ENCODE data around the gene CACNA2D4.

CACNA2D4 gene

GRCh38 chr12:1872001-1872400 lies 46.5 kb downstream of the CACNA2D4 start:
- H3K36me3 ChIP-seq (replicated peaks; ENCODE audit: low read depth, low read length): no peaks in the 10 kb centered on the region
- no peak overlapping the region for H3K4me3 ChIP-seq (ENCODE audit: low read length)
- no peaks in the 10 kb centered on the region for H4K20me1 ChIP-seq (ENCODE audit: insufficient read depth, low read length)
- H3K79me2 ChIP-seq (ENCODE audit: low read length): no peaks in the 10 kb centered on the region
- H3K4me1 ChIP-seq (ENCODE audit: low read length): peaks cover 13% of the 10 kb centered on the region
- no peak overlapping the region for H3K9ac ChIP-seq (ENCODE audit: low read length)
- TF ChIP-seq EZH2phosphoT487 (IDR thresholded peaks at IDR 0.05; ENCODE audit: low read depth) (no peak), CTCF (IDR thresholded peaks at IDR 0.05; ENCODE audit: low read depth, low read length) (no peak)
- H2AFZ ChIP-seq (ENCODE audit: low read depth, low read length): no peak overlapping the region
- H3K27me3 ChIP-seq (ENCODE audit: low read depth, low read length): peaks cover 28% of the 10 kb centered on the region
- H3K4me2 ChIP-seq (ENCODE audit: low read length): no peak overlapping the region
- no peaks in the 10 kb centered on the region for H3K9me3 ChIP-seq (ENCODE audit: insufficient read depth, low read length)
- no peak overlapping the region for H3K27ac ChIP-seq (ENCODE audit: low read length)

GRCh38 chr12:1870998-1871917 lies 47.2 kb downstream of the CACNA2D4 start:
- Histone ChIP-seq H3K4me3 (ENCODE audit: low read length) (no peak overlapping the region), H3K36me3 (replicated peaks; ENCODE audit: low read depth, low read length) (no peaks in the 10 kb centered on the region), H3K4me1 (ENCODE audit: low read length) (peaks cover 8% of the 10 kb centered on the region), H4K20me1 (ENCODE audit: insufficient read depth, low read length) (no peaks in the 10 kb centered on the region), H3K27me3 (ENCODE audit: low read depth, low read length) (peaks cover 24% of the 10 kb centered on the region), H2AFZ (ENCODE audit: low read depth, low read length) (no peak overlapping the region), H3K27ac (ENCODE audit: low read length) (no peak overlapping the region), H3K9ac (ENCODE audit: low read length) (no peak overlapping the region), H3K79me2 (ENCODE audit: low read length) (no peaks in the 10 kb centered on the region), H3K9me3 (ENCODE audit: insufficient read depth, low read length) (no peaks in the 10 kb centered on the region), H3K4me2 (ENCODE audit: low read length) (no peak overlapping the region)
- TF ChIP-seq CTCF (IDR thresholded peaks at IDR 0.05; ENCODE audit: low read depth, low read length) (no peak), EZH2phosphoT487 (IDR thresholded peaks at IDR 0.05; ENCODE audit: low read depth) (no peak)

GRCh38 chr12:1870086-1870485 lies 48.4 kb downstream of the CACNA2D4 start:
- Histone ChIP-seq H3K27ac (ENCODE audit: low read length) (no peak overlapping the region), H3K79me2 (ENCODE audit: low read length) (no peaks in the 10 kb centered on the region), H3K36me3 (replicated peaks; ENCODE audit: low read depth, low read length) (no peaks in the 10 kb centered on the region), H3K4me3 (ENCODE audit: low read length) (no peak overlapping the region), H3K9me3 (ENCODE audit: insufficient read depth, low read length) (no peaks in the 10 kb centered on the region), H3K27me3 (ENCODE audit: low read depth, low read length) (peaks cover 13% of the 10 kb centered on the region), H3K4me2 (ENCODE audit: low read length) (no peak overlapping the region), H4K20me1 (ENCODE audit: insufficient read depth, low read length) (no peaks in the 10 kb centered on the region), H2AFZ (ENCODE audit: low read depth, low read length) (no peak overlapping the region), H3K4me1 (ENCODE audit: low read length) (peaks cover 8% of the 10 kb centered on the region), H3K9ac (ENCODE audit: low read length) (no peak overlapping the region)
- TF ChIP-seq CTCF (IDR thresholded peaks at IDR 0.05; ENCODE audit: low read depth, low read length) (no peak), EZH2phosphoT487 (IDR thresholded peaks at IDR 0.05; ENCODE audit: low read depth) (no peak)

GRCh38 chr12:1869145-1869544 lies 49.3 kb downstream of the CACNA2D4 start:
- Histone ChIP-seq H3K36me3 (replicated peaks; ENCODE audit: low read depth, low read length) (no peaks in the 10 kb centered on the region), H3K4me2 (ENCODE audit: low read length) (no peak overlapping the region), H3K27ac (ENCODE audit: low read length) (no peak overlapping the region), H3K9ac (ENCODE audit: low read length) (no peak overlapping the region), H3K27me3 (ENCODE audit: low read depth, low read length) (peaks cover 12% of the 10 kb centered on the region), H3K4me3 (ENCODE audit: low read length) (no peak overlapping the region), H3K4me1 (ENCODE audit: low read length) (peaks cover 8% of the 10 kb centered on the region), H2AFZ (ENCODE audit: low read depth, low read length) (no peak overlapping the region), H3K79me2 (ENCODE audit: low read length) (no peaks in the 10 kb centered on the region), H4K20me1 (ENCODE audit: insufficient read depth, low read length) (no peaks in the 10 kb centered on the region), H3K9me3 (ENCODE audit: insufficient read depth, low read length) (no peaks in the 10 kb centered on the region)
- TF ChIP-seq CTCF (IDR thresholded peaks at IDR 0.05; ENCODE audit: low read depth, low read length): no peak
- TF ChIP-seq EZH2phosphoT487 (IDR thresholded peaks at IDR 0.05; ENCODE audit: low read depth): no peak
